ENCODE data around the gene CORO2B.

The CORO2B gene

DNA sequence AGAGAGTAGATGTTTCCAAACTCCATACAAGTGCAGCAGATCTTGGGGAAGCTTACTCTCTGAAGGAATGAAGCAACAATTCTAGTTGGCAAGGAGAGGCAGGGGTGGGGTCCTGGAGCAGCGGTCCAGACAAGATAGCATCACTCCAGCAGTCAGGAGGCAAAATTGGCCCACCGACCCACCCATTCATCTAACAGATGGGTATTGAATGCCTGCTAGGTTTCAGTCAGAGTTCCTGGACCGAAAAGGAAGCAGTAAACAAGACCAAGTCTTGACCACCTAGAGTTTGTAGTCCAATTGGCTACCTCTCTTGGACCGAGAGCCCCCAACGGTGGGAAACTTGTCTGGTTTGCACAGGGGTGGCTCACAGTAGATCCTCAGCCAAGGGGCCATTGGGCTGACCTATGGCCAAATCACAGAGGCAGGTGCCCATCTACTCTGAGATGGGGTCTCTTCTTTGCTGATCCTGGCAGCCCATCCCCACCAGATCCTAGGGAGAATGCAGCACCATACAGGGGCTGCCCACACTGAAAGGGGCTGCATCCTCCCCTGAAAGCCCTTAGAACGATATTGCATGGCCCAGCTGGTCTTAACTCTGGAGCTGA lies 74.3 kb downstream of the CORO2B start:
- no peak for DNase-seq

DNA sequence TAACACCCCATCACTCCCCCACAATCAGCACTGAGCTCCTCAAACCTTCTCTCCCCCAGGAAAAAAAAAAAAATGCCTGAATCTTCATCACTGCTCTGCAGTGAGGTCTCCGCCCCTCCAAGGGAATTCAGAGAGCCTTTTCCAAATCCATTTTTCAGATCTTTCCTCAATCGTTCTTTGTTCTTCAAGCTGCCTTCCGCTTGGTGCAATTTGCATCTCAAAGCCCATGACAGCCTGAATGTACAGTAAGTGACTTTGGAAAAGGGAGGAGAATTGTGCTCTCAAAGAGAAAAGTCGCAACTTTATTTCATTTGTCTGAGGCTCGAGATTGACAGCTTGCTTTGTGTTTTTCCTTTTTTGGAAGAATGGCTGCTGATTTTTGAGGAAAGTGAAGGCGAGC lies 75.0 kb downstream of the CORO2B start:
- DNase-seq, result no peak

DNA sequence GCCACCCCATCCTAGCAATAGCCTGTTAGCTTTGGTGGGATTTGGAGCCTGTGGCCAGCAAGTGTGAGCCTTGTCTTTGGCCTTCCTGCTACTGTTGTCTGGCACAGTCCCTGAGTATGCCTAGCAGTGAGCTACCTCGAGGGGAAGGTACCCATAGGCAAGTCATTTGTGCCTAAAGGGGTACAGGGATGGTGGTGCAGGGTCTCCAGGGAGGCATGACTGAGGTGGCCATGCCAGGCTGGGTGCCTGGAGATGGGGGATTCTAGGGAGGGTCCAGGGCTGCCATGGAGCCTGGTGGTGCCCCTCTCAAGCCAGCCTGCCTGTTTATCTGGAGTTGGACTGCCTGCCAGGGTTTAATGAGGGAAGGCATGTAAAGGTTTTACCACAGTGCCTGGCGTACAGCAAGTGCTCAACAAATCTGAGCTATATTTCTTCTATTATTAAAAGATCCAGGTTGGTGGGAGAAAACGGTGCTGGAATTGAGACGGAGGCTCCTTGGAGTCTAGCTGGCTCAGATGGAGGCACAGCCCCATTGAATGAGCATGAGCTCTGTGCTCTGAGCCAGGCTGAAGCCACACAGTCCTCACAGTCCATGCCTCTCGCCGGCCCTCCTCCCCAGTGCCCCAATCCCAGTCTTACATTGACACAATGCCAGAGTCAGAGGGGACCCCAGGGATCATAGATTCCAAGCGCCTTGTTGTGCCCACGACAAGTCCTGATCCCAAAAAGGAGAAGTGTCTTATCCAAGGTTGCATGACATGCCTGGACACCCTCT lies 76.2 kb downstream of the CORO2B start:
- no peak for DNase-seq

DNA sequence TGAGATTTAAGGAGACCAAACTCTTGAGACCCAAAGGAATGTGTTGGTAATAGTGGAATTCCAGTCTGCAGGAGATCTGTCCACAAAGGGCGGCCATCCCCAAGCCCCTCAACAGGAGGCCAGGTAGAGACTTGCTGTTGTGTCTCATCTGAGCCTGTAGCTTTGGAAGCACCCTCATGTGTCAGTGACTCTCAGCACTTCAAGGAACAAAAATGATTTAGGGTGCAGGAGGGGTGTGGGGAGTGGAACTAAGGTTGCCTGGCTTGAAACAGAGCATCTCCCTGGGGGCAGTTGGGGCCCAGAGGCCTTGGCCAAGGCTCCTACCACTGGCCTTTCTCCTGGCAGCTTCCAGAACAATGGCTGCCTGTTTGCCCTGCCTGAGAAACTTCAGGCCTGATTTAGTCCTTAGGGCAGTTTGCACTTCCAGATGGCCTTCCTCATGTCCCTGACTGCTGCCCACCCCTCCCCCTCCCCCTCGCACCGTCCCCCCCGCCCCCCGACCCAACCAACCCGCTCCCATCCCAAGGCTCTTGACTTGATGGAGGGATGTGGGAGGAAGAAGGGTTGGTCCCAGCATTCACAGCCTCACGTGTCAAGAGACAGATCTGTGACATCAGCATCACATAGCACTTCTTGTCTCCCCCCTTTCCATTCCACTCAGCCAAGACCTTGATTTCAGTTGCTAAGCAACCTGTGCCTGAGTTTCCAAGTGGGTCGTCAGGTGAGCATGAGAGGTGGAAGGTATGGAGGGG lies 77.1 kb downstream of the CORO2B start:
- DNase-seq, result no peak

DNA sequence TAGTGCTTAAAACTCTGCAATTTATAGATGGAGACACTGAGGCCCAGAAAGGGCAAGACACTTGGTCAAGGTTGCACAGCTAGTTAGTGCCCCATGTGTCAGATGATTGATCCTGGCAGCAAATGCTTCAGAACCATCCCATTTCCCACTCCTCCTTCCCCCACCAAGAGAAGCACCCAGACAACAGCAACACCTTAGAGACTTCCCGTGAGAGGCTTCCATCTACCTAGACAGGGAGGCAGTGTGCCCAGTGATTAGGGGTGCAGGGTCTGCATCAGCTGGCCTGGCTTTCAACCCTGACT lies 77.6 kb downstream of the CORO2B start:
- DNase-seq, result no peak

DNA sequence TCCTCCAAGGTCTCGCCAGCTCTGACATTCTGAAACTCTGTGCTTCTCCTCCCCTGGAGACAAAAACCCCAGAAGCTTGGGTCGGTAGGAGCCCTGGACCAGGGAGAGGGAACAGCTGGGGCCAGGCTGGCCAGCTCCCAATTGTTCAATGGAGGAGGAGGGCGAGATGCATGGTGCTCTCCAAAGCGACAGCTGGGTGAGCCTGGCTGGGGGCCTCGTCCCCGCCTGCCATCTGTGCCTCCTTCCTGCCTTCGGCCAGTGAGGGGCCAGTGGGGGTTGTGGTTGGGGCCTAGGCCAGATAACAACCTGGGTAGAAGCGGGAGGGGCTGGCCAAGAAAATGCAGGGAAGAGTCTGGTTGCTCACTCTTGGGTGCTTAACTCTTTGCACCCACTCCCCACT lies 79.4 kb downstream of the CORO2B start:
- DNase-seq, result no peak

DNA sequence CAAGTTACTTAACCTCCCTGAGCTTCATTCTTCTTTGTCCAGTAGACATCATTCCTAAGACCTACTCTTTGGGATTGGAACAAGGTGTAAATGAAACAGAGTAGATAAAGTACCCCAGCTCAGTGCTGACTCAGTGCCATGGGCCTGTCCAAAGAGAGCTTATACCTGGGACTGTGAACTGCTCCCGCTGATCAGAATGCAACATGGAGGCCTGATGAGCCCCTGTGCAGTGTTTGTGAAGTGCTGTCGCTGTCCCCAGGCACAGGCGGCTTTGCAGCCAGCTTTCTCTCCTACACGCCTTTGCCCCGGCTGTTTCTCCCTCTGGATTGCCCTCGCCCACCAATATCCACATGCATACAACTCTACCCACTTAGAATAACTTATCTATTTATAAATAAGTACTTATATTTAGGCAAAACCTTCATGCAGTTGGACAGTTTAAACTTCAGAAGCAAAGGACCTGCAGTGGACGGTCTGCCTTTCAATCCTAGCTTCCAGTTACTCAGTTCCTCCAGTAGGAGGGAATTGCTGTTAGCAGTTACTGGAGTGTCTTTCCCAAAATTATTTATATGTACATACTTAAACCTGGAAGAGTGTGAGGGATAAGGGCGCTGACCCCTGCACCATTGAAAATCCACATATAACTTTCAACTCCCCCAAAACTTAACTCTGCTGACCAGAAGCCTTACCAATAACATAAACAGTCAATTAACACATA lies 80.0 kb downstream of the CORO2B start:
- DNase-seq, result no peak

DNA sequence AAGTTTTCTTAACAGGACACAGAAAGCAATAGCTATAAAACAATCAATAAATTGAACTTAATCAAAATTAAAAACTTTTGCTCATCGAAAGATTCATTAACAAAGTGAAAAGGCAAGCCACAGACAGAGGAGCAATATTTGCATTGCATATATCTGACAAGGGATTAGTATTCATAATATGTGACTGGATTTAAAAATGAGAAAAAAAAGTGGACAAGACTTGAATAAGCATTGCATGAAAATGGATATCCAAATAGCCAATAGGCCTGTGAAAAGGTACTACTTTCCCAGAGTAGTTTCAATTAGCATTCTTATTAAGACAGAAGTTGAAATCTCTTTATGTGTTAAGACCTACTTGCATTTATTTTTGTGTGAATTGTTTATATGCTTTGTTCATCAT lies 84.7 kb downstream of the CORO2B start:
- DNase-seq, result no peak

DNA sequence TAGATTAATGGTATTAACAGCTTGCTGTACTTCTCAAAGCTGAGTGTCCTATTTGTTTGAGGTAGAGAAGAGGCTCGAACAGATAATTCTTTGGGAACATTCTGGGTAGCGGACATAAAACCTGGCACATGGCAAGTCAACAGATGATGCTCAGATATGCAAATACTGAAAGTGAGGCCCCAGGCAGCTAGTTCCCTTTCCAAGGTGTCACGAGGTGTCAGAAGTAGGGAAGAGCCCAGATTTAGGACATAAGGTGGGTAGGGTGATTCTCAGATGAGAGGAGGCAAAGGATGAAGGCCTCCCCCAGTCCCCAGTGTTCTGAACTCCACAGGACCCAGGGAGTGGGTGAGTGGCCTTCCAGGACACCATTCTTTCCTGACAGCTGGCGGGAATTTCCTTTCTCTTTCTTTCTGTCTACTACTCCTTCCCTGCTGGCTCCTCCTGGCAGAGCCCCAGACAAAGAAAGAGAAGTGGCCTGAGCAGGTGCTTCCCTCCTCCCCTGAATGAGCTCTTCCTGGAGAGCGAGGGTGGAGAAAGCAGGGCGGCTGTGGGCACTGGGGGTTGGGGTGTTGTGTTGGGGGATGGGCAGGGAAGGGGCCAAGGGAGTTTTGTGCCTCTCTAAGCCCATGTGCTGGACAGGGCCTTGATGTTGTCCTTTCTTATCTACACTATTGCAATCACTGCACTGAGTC lies 87.5 kb downstream of the CORO2B start:
- no peak for DNase-seq

DNA sequence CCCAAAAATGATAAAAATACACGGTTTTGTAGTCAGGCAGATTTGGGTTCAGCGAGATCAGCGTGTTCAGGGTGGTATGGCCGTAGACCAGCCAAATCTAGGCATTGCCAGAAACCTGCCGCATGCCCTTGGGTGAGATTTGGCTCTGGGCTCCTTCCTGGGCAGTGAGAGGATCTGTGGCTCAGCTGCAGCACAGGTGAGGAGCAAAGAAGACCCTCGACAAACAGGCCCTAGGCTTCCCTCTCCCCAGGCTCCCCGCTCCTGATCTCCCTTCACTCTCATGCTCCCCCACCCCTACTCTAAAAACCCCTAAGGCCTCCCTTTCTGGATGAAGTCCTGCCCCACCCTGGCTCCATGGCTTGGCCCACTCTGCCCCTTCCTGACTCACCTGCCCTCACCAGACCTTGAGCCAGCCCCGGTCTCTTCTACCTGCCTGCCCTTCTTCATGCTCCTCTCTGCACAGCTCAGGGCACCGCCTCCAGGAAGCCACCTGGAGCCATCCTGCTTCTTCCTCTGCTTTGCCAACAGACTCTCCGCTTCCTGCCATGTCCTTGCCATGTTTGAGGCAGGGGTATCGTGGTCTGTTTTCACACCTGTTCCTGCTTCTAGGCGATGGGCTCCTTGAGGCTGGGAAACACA lies 88.1 kb downstream of the CORO2B start:
- DNase-seq, result no peak

DNA sequence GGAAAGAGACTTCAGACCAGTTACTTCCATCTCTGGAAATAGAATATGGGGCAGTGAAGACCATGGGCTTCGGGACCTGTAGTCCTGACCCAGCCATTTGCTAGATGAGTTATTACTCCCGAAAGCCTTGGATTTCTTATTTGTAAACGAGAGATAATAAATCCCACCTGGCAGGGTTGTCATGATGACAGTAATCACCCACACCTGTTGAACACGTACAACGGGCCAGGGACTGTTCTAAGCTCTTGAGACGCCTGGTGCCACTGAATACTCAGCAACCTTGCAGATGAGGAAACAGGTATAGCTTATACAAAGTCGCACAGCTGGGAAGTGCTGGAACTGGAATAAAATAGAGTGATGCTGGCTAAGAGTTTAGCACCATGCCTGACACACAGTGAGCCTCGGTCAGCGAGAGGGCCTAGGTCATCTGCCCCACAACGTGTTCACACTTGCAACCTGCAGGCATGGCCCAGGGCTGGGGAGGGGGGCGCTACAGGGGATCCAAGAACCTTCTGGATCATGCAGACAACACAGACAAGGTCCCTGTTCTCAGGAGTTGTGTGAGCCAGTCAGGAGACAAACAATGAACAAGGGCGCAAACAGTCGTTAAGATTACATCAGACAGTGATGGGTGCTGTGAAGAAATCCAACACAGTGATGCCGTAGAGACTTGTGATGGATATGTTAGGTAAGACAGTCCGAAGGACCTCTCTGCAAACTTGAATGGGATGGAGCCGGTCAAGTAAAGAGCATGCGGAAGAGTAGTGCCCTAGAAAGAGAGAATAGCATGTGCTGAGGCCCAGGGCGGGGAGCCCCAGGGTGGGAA lies 89.2 kb downstream of the CORO2B start:
- DNase-seq, result no peak

DNA sequence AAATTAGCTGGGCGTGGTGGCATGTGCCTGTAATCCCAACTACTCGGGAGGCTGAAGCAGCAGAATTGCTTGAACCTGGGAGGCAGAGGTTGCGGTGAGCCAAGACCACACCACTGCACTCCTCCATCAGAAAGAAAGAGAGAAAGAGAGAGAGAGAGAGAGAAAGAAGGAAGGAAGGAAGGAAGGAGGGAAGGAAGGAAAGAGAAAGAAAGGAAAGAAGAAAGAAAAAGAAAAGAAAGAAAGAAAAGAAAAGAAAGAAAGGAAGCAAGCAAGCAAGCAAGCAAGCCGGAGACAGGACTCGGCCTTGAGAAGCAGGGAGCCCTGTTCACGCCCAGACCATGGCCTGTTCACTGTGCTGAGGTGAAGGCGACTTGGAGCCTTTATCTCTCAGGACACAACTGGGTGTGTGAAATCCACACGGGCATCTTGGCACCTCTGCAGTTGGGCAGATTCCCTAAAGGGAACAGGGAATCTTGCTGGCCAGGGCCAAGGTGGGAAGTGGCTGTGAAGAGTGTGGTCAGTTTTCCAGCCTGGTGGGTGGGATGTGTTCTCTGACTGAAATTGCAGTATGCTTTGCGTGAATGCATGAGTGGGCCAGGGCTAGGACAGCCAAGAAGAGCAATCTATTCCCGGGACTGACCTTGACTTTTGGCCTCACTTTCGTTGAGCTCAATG lies 90.3 kb downstream of the CORO2B start:
- no peak for DNase-seq

DNA sequence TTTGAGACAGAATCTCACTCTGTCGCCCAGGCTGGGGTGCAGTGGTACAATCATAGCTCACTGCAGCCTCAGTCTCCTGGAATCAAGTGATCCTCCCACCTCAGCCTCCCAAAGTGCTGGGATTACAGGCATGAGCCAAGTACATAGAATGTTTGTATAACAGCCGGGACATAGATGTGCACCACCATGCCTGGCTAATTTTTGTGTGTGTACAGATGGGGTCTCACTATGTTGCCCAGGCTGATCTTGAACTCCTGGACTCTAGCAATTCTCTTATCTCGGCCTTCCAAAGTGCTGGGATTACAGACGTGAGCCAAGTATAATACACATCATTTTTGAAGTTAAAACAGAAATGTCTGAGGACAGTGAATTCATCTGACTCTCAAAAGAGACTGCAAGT lies 93.5 kb downstream of the CORO2B start:
- no peak for DNase-seq

DNA sequence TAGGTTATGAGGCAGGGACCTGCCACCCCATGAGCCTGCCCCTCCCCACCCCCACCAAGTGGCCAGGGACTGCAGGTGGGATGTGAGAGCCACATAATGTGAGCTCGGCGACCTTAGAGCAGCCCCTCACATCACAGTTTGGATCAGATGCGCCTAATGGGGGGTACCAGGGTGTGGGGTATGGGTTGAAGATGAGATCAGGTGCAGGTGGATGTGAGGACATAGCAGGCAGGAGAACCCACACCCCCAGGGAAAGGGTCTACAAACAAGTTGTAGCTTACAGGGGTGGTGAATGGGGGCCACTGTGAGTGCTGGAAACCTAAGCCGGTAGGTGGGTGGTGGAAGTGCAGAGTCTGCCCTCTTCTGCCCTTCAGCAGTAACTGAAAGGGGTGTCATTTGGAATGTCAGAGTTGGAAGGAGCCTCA lies 94.0 kb downstream of the CORO2B start:
- DNase-seq, result no peak

DNA sequence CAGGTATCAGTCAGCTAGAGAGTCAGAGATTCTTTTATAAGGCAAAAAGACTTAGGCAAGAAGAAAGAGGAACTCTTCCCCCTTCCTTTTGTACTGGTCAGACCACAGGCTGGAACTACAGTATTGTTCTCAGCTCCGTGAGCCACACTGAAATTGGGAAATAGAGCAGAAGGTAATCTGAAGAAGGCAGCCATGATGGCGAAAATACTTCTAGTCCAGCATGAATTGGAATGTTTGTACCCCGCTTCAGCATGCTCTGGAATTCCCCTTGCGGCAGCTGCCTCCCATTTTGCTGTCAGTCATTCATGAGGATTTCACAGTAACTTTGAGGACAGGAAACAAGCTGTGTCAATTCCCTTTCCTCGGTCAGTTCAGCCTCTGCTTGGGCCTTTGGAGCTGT lies 96.2 kb downstream of the CORO2B start:
- no peak for DNase-seq

DNA sequence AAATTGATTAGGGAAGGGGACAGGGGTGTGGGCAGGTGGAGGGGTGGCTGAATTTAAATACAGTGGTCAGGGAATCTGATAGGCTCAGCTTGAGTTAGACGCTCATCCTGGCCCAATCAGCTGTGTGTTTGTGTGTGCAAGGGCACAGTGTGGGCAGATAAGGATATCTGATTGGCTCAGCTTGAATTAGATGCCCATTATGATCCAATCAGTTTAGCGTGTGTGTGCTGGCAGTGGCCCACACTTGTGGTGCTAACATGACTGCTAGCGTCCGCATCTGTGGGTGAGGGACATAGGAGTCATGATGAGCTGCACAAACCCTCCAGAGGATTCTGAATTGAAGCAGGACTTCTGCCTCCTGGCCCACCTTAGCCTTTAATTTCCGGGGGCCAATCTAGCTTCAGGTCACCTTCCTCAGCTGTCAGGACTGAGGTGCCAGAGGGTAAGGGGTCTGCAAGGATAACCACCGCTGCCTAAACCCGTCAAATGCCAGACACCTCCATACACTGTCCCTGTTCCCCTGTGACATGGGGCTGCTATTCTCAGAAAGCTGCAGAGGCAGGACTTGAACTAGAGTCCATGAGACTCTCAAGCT lies 97.3 kb downstream of the CORO2B start:
- DNase-seq, result no peak

DNA sequence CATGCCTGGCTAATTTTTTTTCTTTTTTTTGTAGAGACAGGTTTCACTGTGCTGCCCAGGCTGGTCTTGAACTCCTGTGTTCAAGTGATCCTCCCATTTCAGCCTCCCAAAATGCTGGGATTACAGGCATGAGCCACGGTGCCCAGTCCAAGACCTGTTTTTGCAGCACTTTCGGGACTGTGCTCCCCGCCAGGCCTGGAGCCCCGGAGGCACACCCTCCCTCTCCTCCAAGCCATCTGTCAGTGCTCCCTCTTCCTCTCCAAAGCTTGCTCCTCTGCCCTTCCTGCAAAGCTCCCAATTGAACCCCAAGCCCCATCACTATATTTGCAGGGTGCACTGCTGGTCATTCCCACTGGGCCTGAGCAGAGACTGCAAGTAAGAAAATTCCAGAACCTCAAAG lies 98.1 kb downstream of the CORO2B start:
- no peak for DNase-seq

DNA sequence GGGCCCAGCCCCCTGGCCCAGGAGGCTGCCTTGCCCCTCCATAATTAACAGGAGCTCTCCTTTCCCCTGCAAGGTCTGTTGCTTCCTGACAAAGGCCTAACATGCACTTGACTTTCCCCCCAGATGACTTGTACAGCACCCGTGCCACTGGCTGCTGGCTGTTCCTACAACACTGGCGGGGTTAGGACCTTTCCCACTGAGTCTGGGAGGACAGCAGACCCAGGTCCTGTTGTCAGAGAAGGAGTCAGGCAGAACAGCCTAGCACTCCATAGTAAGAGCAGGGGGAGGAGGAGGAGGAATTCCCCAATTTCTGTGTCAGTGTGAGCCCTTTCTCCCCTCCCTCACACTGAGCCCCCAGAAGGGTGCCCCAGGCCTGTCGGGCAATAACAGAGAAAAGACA lies 99.2 kb downstream of the CORO2B start:
- DNase-seq, result no peak

DNA sequence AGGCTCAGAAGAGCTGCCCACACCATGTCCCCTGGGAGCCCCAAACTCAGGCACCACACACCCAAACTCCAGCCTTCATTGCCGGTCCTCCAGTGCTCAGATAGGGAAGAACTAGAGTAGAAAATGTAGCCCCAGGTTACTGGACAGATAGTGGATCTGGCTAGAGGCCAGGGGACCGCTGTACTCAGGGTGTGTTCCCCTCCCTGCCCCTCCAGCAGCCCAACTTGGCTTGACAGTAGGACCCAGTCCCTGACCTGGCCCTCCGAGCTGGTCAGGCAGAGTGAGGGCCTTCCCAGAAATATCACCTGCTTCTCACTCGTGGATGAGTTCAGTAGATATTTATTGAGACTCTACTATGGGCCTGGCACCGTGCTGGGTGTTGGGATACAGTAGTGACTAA lies 100.0 kb downstream of the CORO2B start:
- no peak for DNase-seq

DNA sequence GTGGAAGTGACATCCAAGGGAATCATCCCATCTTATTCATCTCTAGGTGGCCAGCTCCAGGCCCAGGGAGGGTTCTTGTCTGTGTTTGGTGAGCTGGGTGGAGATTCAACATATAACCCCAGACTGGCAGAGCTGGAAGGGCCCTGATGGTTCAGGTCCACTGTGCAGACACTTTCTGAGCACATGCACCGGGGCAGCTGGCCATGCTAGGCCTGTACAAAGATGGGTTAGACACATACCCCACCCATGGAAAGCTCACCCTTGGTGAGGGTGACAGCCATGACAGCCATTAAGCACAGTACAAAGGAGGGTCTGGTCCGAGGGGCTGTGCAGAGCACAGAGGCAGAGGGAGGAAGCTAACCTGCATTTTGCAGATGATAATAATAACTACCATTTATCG lies 100.4 kb downstream of the CORO2B start:
- no peak for DNase-seq

DNA sequence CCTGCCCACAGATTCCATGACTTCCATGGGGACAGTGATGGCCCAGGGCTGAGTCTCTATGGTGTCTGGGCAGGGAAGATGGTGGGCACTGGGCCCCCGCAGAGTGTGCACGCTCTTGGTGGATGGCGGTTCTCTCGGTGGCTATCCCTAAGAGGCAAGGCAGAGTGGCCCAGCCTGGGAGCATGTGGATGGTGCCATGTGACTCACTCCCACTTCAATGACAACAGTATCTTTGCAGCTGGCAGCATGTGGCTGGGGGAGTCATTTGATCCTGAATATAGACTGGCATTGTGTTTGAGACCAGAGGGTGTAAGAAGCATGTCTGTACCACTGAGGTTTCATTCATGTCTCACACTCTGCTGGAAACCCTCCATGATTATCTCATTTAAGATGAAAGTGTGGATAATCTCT lies 101.2 kb downstream of the CORO2B start:
- no peak for DNase-seq

Measured in CD4-positive, alpha-beta T cell treated with Interleukin-6 for 4 hours (primary cell).